GM12878 (cell line): ENCODE results near the gene CAMK1. TPM values are rescaled to one million over a fixed set of nuclear protein-coding genes. Genes with fewer than 3 reads are reported as not detected.

Experiments used
- ATAC-seq: fragments of 200-7000 bp; cut with Tn5 transposase; 3 replicates; pipeline ENCODE4 v1.9.1; 2020; ENCODE audit warnings: mild to moderate bottlenecking, moderate library complexity
- BruUV-seq: library from RNA; stranded (reverse); fragments of 400-500 nt; replicated peaks from 2 replicates; lab custom pipeline; 2021; lab: Mats Ljungman, UMichigan
- CTCF ChIA-PET: fragments of 300-600 bp; sonication (Branson Sonifier 250); formaldehyde crosslinking; extraction: SDS; loops from one replicate; lab custom pipeline; 2021; ENCODE audit warnings: inconsistent platforms; lab: Yijun Ruan, JAX
- POLR2A ChIA-PET: fragments of 350-600 bp; formaldehyde crosslinking; extraction: SDS; loops from one replicate; lab custom pipeline; 2021; ENCODE audit warnings: inconsistent platforms; lab: Charles Lee
- RAD21 ChIA-PET: fragments of 300-600 bp; sonication (Branson Sonifier 250); formaldehyde crosslinking; loops from one replicate; lab custom pipeline; 2023; ENCODE audit warnings: antibody characterized with exemption; ENCODE audit not compliant: unreplicated experiment; lab: Charles Lee
- SMC1A ChIA-PET: fragments of 300-600 bp; sonication (Branson Sonifier 250); formaldehyde crosslinking; loops from one replicate; lab custom pipeline; 2023; ENCODE audit not compliant: unreplicated experiment, uncharacterized antibody; lab: Charles Lee
- DNase-seq: peaks from one replicate; pipeline ENCODE4 v3.0.0-alpha.2; 2011; ENCODE audit warnings: low read depth, low spot score
- FAIRE-seq: peaks from 3 replicates; lab custom pipeline; 2011; peaks lifted over from hg19 to GRCh38; lab: Jason Lieb, UNC
- H2AFZ ChIP-seq: 2 replicates; pipeline ENCODE4 v1.6.0; 2011; ENCODE audit warnings: low read depth, low read length, control low read depth; ENCODE audit not compliant: control insufficient read depth
- H3K27ac ChIP-seq: 2 replicates; pipeline ENCODE4 v1.5.1; 2011; ENCODE audit warnings: control low read depth; ENCODE audit not compliant: control insufficient read depth, insufficient read depth
- H3K27me3 ChIP-seq, 2 experiments: replicated peaks in 1 of 2; 2 replicates each; pipeline versions ENCODE4 v1.6.0 to v1.6.1; 2011; ENCODE audit warnings: low read length in 1 of 2; ENCODE audit not compliant: control insufficient read depth in 2 of 2, insufficient read depth in 2 of 2
- H3K36me3 ChIP-seq, 2 experiments: 2 replicates each; pipeline ENCODE4 v1.5.1; 2011; ENCODE audit warnings: low read length in 1 of 2; ENCODE audit not compliant: control insufficient read depth in 2 of 2, insufficient read depth in 2 of 2
- H3K4me1 ChIP-seq: 2 replicates; pipeline ENCODE4 v1.6.1; 2011; ENCODE audit warnings: mild to moderate bottlenecking, low read length, moderate library complexity, mixed read lengths; ENCODE audit not compliant: control insufficient read depth, insufficient read depth
- H3K4me2 ChIP-seq: 2 replicates; pipeline ENCODE4 v1.6.0; 2011; ENCODE audit warnings: control low read depth; ENCODE audit not compliant: control insufficient read depth, insufficient read depth
- H3K4me3 ChIP-seq: fragments of 200-600 bp; sonication (generic); 2 replicates; pipeline ENCODE4 v1.5.1; 2016
- H3K79me2 ChIP-seq: 2 replicates; pipeline ENCODE4 v1.6.0; 2011; ENCODE audit warnings: low read length; ENCODE audit not compliant: control insufficient read depth, insufficient read depth
- H3K9ac ChIP-seq: 2 replicates; pipeline ENCODE4 v1.8.0; 2011; ENCODE audit warnings: low read length, control low read depth, mixed read lengths; ENCODE audit not compliant: control insufficient read depth, insufficient read depth
- H3K9me3 ChIP-seq: replicated peaks from 3 replicates; pipeline ENCODE4 v1.5.1; 2011; ENCODE audit warnings: mild to moderate bottlenecking, low read length; ENCODE audit not compliant: control insufficient read depth, insufficient read depth
- H4K20me1 ChIP-seq: 2 replicates; pipeline ENCODE4 v1.6.0; 2011; ENCODE audit not compliant: control insufficient read depth, insufficient read depth
- DPF2 ChIP-seq: fragments of 450-650 bp; IDR thresholded peaks from 2 replicates; pipeline ENCODE4 v1.6.1; 2017; ENCODE audit warnings: mild to moderate bottlenecking
- MYB ChIP-seq: fragments of 150-350 bp; IDR thresholded peaks from 2 replicates; pipeline ENCODE4 v1.6.1; 2014; ENCODE audit warnings: mild to moderate bottlenecking, low read depth, low read length, borderline replicate concordance
- TCF3 ChIP-seq: IDR thresholded peaks from 2 replicates; pipeline ENCODE4 v1.6.1; 2012; ENCODE audit warnings: low read depth, mild to moderate bottlenecking, low read length, borderline replicate concordance; ENCODE audit not compliant: insufficient read depth
- ZNF274 ChIP-seq: IDR thresholded peaks from one replicate; pipeline ENCODE4 v1.8.0; 2011; ENCODE audit not compliant: insufficient read length, insufficient read depth
- WGBS: methylation state at CpG from one replicate; pipeline ENCODE4 v1.1.6; 2016; ENCODE audit warnings: low lambda C conversion rate; ENCODE audit not compliant: insufficient replicate concordance, insufficient coverage; ENCODE audit errors: missing lambda C conversion rate; 5-methylcytosine and 5-hydroxymethylcytosine counted together
- in situ Hi-C: fragments of 300-500 bp; cut with MboI; formaldehyde crosslinking; loops from 9 replicates; pipeline ENCODE4 v1.14.3; 2018; ENCODE audit warnings: mixed read lengths
- intact Hi-C: fragments of 100-400 bp; cut with micrococcal nuclease; formaldehyde crosslinking; loops from one replicate; pipeline ENCODE4 v1.14.2; 2022; ENCODE audit not compliant: unreplicated experiment
- polyA plus RNA-seq, 11 experiments: library from polyadenylated mRNA; depleted of rRNA in 4 of 11; unstranded in 6 of 11; stranded (reverse) in 5 of 11; fragments of >200 nt; fragmentation: Nextera tagmentation in 4 of 11; fragmentation: Illumina TruSeq in 1 of 11; extraction: Ambion mirVana in 4 of 11; extraction: Trizol in 1 of 11; gene quantifications; 1 replicate in 1 of 11; 2 replicates in 10 of 11; pipeline versions ENCODE4 v1.2.1 to v1.2.3, GENCODE V29; 2011 to 2016; ENCODE audit warnings: inconsistent platforms in 2 of 11, missing spikeins in 2 of 11, low read depth in 1 of 11
- total RNA-seq, 4 experiments: library from RNA; depleted of rRNA in 3 of 4; stranded (reverse); fragments of >200 nt in 3 of 4; fragmentation: Illumina TruSeq in 1 of 4; extraction: Trizol in 1 of 4; gene quantifications; 2 replicates each; pipeline versions ENCODE4 v1.2.1 to v1.2.3, GENCODE V29; 2013 to 2021

CAMK1 gene
- total and polyA plus RNA-seq, 10 of the 15 experiments (the other 5 are each of a cell fraction or from before 2014, with no cell fraction given), result 0.24 to 2.1 (median 0.51) TPM; not detected in 2

- Histone ChIP-seq H4K20me1 (no peaks in the 10 kb centered on the region), H3K36me3 (no peaks in the 10 kb centered on the region), H3K9ac (no peak overlapping the region), H3K27ac (no peak overlapping the region), H3K27me3 (peaks cover 0 to 4% of the 10 kb centered on the region in 2 experiments; a peak in 3 of 4 replicates), H3K79me2 (no peaks in the 10 kb centered on the region), H3K4me2 (no peak overlapping the region), H3K9me3 (no peaks in the 10 kb centered on the region), H3K4me3 (no peak overlapping the region), H2AFZ (no peak overlapping the region), H3K4me1 (no peaks in the 10 kb centered on the region)
- in situ Hi-C loops, result no loop called here
- intact Hi-C loops, result no loop called here
- FAIRE-seq (no peak), DNase-seq (no peak), ATAC-seq (no peak)
- ChIA-PET CTCF (interaction anchor here (0.6 kb wide), 1 partner anchor 1474 kb away, joined by 3 read pairs; no protein-coding TSS in a partner anchor), RAD21 (no interaction called here), POLR2A (no interaction called here), SMC1A (no interaction called here)
- BruUV-seq, result no TSS peak
- 37% methylated on average over 4 of the region's 4 CpGs for WGBS
- TF ChIP-seq ZNF274, result no peak
Measured at GRCh38 chr3:9713142-9713541, 56.6 kb downstream of the CAMK1 start.

- peaks cover 0 to 4% of the 10 kb centered on the region in 2 experiments; a peak in 3 of 4 replicates for H3K27me3 ChIP-seq
- BruUV-seq, result no TSS peak
- ChIA-PET RAD21 (no interaction called here), CTCF (no interaction called here), SMC1A (no interaction called here), POLR2A (no interaction called here)
- ATAC-seq, result no peak
- no peak for FAIRE-seq
- no peak overlapping the region for H3K27ac ChIP-seq
- H2AFZ ChIP-seq, result no peak overlapping the region
- no peaks in the 10 kb centered on the region for H3K4me1 ChIP-seq
- no peaks in the 10 kb centered on the region for H3K9me3 ChIP-seq
- DNase-seq, result no peak
- no peaks in the 10 kb centered on the region for H3K79me2 ChIP-seq
- no peak overlapping the region for H3K4me3 ChIP-seq
- no peaks in the 10 kb centered on the region for H3K36me3 ChIP-seq
- WGBS, result 76% methylated on average over 2 of the region's 2 CpGs
- intact Hi-C loops, result no loop called here
- H3K4me2 ChIP-seq, result no peak overlapping the region
- H3K9ac ChIP-seq, result no peak overlapping the region
- in situ Hi-C loops, result no loop called here
- TF ChIP-seq TCF3, result no peak
- TF ChIP-seq MYB, result no peak
- TF ChIP-seq DPF2, result no peak
- no peaks in the 10 kb centered on the region for H4K20me1 ChIP-seq
Measured at GRCh38 chr3:9712415-9712814, 57.3 kb downstream of the CAMK1 start.
